Hematopoietic multipotent progenitor cell treated with erythropoietin and hydrocortisone succinate and interleukin-3 and kit ligand, for 4 days (in vitro differentiated cells): ENCODE results near the gene ELF1.
A peak's percentile ranks its signal among the peaks of the same experiment; 100 is the strongest.
"Not testable (repeated sequence)": the region's sequence is repeated elsewhere in the genome, so short reads cannot be mapped to it uniquely, and the experiment has no call there.

Experiments used
- DNase-seq: peaks from one replicate; pipeline ENCODE4 v3.0.0-alpha.2; 2015

Gene ELF1

DNA sequence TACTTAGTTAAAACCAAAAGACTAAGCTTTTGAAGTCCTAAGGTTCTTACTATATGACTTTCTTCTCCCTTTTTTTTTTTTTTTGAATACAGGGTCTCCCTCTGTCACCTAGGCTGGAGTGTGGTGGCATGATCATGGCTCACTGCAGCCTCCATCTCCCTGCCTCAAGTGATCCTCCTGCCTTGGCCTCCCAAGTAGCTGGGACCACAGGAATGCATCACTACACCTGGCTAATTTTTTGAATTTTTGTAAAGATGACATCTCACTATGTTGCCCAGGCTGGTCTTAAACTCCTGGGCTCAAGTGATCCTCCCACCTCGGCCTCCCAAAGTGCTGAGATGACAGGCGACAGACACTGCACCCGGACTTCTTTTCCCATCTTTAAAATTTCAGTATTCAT, 89.2 kb downstream of the ELF1 start:
- not testable (repeated sequence) for DNase-seq

DNA sequence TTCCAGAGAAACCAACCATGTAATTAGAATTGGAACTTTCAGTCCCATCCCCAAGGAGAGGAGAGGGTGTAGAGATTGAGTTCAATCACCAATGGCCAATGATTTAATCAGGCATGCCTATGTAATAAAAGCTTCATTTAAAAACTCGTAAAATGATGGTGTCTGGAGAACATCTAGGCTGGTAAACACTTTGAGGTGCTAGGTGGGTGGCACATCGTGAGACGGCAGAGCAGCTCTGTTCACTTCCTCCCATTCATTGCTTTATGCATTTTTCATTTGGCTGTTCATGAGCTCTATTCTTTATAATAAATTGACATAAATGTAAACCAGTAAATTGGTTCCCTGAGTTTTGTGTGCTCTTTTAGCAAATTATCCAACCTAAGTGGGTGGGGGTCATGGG, 90.1 kb downstream of the ELF1 start:
- no peak for DNase-seq

- DNase-seq, result no peak
Observed at GRCh38 chr13:40927929-40928328, 91.2 kb downstream of the ELF1 start.

- DNase-seq, result peak; percentile 75
Observed at GRCh38 chr13:40923867-40924266, 95.2 kb downstream of the ELF1 start.

GRCh38 chr13:40922437-40923040, 96.6 kb downstream of the ELF1 start:
- DNase-seq, result no peak

- DNase-seq, result no peak
Observed at GRCh38 chr13:40920826-40921225, 98.3 kb downstream of the ELF1 start.

GRCh38 chr13:40919901-40920300, 99.2 kb downstream of the ELF1 start:
- DNase-seq, result not testable (repeated sequence)

DNA sequence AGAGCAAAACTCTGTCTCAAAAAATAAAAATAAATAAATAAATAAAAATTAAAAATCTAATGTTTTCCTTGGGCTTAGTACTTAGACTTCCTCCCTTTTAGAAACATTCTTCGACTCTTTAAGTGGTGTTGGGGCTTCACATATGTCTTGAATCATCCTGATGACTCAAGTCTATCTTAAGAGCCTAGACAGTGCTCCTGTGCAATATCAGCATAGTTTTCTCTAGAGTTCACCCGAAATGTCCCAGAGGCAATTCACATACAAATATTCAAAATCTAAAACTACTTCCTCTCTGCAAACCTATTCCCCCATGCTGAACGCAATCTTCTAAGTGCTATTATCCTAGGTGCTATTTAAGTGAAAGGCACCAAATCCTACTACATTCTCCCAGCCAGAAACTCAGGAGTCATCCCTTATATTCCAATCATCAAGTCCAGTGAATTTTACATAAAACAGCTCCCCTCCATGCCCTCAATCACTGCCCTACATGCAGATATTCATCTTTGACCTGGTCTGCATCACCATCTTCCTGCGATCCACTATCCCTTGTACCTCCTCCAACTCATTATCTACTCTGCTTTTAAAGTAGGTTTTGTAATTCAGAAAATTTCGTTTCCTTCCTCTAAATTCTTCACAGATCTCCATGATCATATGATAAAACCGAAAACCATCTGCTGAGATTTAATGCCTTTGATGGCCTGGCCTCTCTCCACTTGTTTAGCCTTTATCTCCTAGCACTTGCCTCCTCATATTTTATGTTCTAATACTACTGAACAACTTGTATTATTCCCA, 102.7 kb downstream of the ELF1 start:
- no peak for DNase-seq

DNA sequence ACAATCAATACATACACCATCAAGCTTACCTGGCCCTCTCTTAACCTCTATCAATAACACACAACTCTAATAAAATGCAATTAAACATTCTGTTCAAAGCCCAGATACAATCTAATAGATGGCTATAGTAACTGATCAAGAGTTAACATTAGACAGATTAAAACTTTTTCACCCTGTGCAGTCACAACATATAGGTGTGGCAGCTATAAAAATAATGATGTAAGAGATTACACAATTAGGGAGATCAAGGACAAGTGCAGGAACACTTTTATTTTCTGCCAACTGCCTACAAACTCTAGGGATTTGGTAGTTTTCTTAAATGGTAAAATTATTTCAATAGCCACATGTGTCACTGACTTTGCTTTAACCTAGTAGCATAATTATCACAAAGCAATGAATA, 104.3 kb downstream of the ELF1 start:
- DNase-seq, result not testable (repeated sequence)

DNA sequence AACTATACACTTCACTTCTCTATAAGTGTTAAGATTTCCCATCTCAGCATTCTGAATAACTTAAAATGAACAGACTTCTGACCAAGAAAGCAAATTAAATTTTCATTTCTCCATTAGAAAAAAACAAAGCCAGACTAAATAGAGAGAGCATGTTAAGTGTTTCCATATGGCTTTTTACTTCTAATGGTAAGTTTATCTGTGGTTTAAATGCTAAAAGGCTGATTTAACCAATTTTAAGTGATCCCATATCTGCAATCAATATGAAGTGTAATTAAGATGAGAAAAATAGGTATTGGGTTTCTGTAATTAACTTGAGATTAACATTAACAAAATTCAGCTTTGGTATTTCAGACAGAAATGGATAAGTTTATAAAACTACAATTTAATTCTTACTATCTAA, 107.8 kb downstream of the ELF1 start:
- DNase-seq, result no peak

GRCh38 chr13:40910324-40911050, 108.6 kb downstream of the ELF1 start:
- DNase-seq, result no peak

DNA sequence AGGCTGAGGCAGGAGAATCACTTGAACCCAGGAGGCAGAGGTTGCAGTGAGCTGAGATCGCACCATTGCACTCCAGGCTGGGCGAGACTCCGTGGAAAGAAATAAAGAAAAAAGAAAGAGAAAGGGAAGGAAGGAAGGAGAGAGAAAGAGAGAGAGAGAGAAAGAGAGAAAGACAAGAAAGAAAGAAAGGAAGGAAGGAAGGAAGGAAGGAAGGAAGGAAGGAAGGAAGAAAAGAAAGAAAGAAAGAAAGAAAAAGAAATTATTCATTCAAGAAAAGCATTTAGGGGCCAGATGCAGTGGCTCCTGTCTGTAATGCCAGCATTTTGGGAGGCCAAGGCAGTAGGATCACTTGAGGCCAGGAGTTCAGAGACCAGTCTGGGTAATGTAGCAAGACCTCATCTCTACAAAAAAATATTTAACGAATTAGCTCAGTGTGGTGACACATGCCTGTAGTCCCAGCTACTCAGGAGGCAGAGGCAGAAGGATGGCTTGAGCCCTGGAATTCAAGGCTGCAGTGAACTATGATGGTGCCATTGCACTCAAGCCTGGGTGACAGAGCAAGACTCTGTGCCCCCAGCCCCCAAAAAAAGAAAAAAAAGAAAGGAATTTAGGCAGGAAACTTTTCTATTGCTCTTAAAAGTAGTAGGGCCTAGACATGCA, 109.4 kb downstream of the ELF1 start:
- not testable (repeated sequence) for DNase-seq

GRCh38 chr13:40908546-40908945, 110.6 kb downstream of the ELF1 start:
- DNase-seq, result no peak

GRCh38 chr13:40901032-40901431, 118.1 kb downstream of the ELF1 start:
- not testable (repeated sequence) for DNase-seq

- not testable (repeated sequence) for DNase-seq
Observed at GRCh38 chr13:40900568-40900967, 118.5 kb downstream of the ELF1 start.

DNA sequence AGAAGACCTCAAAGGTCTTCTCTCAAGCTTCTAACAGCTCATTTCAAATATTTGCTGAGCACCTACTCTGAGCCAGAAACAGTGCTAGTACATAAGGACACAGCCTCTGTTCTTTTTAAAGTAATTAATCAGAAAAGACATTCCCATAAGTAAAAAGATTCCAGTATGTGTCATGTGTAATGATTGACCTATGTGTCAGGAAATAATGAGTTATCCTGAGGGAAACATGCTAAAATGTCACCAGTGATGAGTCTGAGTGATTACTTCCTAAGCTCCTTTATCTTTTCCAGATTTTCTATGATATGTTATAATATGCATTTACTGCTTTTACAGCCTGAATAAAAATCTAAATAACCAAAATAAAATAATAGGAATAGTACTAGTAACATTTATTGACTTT, 122.1 kb downstream of the ELF1 start:
- DNase-seq, result no peak

DNA sequence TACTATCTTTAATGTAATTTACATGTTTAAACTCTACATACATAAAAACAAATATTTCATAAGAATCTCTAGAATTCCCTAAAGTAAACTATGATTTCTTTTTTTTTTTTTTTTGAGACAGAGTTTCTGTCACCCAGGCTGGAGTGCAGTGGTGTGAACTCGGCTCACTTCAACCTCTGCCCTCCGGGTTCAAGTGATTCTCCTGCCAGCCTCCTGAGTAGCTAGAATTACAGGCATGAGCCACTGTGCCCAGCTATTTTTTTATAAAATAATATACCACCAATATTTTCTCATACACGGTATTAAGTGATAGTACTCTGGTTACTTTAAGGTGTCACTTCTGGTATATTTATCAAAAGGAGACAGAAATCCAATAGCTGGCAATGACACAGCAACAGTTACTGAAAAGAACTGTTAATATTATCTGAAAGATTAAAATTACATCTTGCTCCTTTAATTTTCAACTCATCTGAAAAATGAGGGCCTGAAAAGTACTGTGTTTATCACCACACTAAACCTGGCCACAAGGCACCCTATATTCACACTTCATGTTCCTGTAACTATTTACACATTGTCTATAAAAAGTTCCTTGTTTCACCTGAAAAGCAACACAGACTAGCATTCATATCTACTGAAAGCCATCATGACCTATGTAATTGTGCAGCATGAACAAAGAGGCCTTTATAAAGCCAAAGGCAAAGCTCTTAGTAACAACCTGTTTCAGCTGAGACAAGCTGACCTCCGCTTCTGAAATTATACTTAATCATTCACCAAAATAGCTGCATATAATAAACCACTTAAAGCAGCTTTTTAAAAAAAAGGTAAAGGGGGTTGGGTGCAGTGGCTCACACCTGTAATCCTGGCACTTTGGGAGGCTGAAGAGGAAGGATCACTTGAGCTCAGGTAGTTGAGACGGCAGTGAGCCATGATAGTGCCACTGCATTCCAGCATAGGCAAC, 123.6 kb downstream of the ELF1 start:
- DNase-seq, result peak; percentile 62

DNA sequence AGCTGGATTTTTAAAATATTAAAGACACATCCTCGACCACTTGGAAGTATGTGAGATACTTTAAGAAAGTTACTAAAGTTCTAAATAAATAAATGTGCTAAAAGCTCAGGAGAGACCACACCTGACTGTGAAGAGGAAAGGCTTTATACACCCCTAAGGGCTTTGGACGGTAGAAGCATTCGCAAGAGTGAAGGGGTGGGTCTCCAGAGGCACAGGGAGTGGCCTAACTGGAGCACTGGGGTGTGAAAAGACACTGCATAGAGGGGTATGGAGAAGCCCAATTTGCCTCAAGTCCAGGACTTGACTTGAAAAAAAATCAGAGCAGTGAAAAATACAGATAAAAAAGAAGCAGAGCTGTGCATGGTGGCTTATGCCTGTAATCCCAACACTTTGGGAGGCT, 125.5 kb downstream of the ELF1 start:
- not testable (repeated sequence) for DNase-seq

DNA sequence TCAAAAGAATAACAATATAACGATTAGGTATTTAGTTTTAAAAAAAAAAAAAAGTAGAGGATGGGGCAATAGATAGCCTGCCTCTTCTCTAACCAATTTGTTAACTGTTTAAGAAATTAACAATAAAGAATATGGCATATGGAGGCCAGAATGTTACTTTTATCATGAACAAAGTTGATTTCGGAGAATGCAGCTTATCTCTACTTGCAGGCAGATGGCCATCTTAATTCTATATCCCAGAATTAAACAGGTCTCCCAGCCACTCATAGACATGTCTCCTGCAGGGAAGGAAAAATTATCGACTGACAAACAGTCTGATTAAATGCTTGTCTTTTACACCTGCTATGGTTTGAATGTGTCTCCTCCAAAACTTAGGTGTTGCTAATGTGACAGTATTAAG, 133.1 kb downstream of the ELF1 start:
- no peak for DNase-seq

GRCh38 chr13:40884175-40884574, 134.9 kb downstream of the ELF1 start:
- not testable (repeated sequence) for DNase-seq
